AML-193 (cell line): Measurements from ENCODE around the gene CFAP299.

ENCODE experiments used
- DNase-seq, 2 experiments: peaks; one replicate each; lab custom pipeline; 2025; lab: John Stamatoyannopoulos, UW

CFAP299 gene

DNA sequence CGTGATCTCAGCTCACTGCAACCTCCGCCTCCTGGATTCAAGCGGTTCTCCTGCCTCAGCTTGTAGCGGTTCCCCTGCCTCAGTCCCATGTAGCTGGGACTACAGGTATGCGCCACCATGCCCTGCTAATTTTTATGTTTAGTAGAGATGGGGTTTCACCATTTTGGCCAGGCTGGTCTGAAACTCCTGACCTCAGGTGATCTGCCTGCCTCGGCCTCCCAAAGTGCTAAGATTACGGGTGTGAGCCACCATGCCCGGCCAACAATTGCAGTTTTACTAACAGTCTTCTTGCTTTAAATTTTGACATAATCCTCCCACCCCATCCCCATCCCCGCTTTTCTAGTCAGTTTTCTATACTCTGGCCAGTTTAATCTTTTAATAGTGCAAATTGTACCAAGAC is 112.0 kb downstream of the CFAP299 start:
- no peak for DNase-seq

- DNase-seq, result no peak
Measured at GRCh38 chr4:80448056-80448455, 112.5 kb downstream of the CFAP299 start.

GRCh38 chr4:80452055-80452454 is 116.5 kb downstream of the CFAP299 start:
- no peak for DNase-seq

DNA sequence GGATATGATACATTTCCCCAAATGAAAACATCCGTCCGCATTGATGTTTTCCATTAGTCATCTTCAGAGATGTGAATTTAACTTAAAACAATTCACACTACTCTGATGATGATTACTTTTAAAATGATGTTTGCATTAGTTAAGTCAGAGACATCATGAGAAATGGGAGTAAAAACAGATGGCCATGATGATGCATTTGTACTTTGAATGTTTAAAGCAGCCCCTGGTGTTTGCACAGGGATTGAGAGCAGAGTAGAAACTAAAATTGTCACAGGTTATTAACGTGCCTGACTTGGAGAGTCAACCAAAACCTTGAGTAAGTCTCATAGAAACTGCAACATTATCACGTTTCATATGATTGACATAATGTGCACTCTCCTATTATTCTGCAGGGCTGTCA is 117.2 kb downstream of the CFAP299 start:
- no peak for DNase-seq

DNA sequence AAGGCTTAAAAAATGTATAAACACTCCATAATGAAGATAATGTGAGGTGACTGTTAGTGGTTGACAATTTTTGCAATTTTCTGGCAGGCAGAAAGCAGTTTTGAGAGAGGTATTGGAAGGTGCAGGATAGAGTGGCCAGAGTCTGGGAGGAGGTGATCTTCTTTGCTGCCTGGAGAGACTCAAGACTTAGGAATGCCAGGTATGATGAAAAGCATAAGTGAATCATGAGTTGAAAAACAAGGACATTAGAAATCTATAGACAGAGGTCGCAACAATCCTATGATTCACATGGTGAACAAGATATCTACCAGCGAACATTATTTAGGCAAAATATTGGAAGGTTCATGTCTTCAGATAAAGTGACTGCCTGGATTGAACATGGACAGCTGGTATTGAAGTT is 118.5 kb downstream of the CFAP299 start:
- DNase-seq, result no peak

GRCh38 chr4:80454556-80454955 is 119.0 kb downstream of the CFAP299 start:
- no peak for DNase-seq

GRCh38 chr4:80459918-80460473 is 124.5 kb downstream of the CFAP299 start:
- DNase-seq, result no peak

DNA sequence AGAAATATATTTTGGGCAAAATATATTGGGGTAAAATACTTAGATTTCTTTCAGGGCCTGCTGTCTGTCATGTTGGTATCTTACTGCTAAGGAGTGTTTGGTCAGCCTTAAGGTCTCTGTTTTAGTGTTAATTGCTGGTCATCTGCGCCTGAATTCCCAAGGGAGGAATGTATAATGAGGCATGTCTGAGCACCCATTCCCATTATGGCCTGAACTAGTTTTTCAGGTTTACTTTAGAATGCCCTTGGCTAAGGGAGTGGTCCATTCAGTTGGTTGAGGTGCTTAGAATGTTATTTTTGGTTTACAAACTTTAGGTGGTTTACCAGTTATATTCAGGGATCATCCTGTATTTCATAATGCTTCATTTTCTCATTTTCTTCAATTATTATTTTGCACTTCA is 125.9 kb downstream of the CFAP299 start:
- no peak for DNase-seq

DNA sequence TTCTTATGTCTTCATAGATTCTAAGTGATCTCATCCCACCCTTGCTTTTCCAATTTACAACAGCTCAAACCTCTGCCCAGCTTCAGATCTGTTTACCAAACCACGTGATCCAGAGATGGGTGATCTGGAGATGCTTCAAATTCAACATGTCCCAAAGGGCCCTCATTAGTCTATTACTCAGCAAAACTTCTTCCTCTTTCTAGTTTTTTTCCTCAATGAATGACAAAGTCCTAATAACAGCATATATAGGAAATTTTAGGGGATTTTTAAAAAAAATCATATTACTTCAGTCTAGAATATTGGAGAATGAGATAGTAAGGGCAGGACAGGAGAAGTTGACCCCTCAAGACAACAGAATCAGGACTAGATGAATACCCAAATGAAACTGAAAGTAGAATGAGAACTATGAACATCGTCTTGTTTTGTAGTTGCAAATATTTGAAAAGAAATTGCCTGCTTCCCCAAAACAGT is 127.1 kb downstream of the CFAP299 start:
- DNase-seq, result peak; percentile 40 to 57

DNA sequence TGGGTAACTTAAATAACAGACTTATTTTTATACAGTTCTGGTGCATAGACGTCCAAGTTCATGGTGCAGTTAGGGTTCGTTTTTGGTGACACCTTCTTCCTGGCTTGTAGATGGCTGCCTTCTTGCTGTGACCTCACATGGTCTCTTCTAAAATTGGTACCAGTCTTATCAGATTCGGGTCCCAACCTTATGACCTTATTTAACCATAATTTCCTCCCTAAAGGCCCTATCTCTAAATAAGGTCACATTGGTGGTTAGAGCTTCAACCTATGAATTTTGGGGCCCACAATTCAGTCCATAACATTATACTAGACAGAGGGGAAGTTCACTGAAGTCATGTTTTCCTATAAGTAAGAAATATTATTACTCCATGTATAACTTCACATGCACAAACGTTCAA is 128.0 kb downstream of the CFAP299 start:
- no peak for DNase-seq

GRCh38 chr4:80465238-80465637 is 129.7 kb downstream of the CFAP299 start:
- no peak for DNase-seq

GRCh38 chr4:80465736-80466135 is 130.2 kb downstream of the CFAP299 start:
- DNase-seq, result no peak

DNA sequence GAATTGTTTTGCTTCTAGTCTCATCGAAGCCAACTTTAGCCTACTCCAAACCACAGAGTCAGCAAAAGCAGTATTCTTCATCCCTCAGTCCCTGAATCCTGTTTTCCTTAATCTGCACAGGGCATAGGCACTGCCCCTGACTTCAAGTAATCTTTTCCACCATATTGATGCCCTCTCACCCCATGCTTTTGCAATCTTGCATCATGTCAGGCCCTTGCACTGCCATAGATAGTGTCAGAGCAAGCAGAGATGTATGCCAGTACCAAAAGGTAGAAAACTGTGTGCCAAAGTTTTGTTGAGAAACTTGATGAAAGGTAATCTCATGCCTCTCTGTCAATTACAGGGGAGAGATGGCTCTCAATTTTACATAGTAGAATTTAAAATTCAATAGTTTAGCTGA is 131.1 kb downstream of the CFAP299 start:
- no peak for DNase-seq

GRCh38 chr4:80471756-80472155 is 136.2 kb downstream of the CFAP299 start:
- DNase-seq, result no peak

- DNase-seq, result no peak
Measured at GRCh38 chr4:80475236-80475635, 139.7 kb downstream of the CFAP299 start.

GRCh38 chr4:80475798-80476197 is 140.3 kb downstream of the CFAP299 start:
- DNase-seq, result no peak

DNA sequence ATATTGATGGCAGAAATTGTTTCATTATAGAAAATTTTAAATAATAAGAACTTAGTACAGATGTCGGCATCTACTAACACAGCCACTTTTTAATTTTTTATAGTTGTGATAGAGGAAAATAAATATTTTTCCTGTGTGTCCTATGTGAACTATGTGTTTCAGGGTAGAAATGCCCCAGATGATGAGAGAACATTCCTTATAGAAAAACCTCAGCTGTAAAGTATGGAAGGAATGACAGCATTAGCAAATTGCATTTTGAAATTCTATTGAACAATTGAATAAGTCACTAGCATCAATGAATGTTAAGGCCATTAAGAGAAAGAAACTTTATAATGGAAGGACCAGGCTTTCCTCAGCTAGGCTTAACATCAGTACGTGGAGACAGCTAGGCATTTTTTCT is 149.2 kb downstream of the CFAP299 start:
- no peak for DNase-seq

DNA sequence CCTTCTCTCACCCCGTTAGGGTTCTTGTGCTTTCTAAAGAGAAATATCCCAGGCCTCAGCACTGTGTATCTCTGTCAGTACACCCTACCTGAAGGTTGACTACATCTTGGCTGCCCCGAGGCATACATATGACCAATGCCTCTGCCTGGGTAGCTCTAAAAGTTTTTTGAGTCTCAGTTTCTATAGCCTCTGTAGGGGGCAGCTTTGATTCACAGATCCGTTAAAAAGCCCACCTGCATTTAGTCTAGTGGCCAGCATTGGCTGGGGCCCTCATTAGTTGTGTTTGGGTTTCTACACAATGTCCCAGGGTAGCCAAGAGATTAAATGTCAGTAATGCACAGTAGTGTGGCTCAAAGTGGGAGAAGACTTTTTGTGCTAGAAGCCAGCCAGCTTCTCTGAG is 151.1 kb downstream of the CFAP299 start:
- DNase-seq, result no peak

GRCh38 chr4:80489798-80490197 is 154.3 kb downstream of the CFAP299 start:
- DNase-seq, result no peak

DNA sequence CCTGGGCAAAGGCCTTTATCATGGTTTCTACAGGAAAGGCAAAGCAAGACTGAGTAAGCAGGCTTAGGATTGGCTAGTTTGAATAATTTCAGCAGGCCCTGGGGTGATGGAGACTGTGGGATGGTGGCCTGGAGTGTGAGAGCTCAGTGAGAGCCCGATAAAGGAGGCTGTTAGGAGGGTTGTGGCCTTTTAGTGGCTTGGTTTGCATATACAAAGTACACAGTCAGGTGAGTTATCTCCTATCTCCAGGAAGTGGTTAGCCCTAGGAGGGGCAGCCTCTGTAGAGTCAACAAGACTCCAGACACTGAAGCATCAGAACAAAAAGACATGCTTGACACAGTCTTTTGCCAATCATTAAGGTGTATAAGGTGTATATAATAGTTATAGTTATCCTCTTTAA is 157.2 kb downstream of the CFAP299 start:
- no peak for DNase-seq

GRCh38 chr4:80495865-80496264 is 160.3 kb downstream of the CFAP299 start:
- no peak for DNase-seq

DNA sequence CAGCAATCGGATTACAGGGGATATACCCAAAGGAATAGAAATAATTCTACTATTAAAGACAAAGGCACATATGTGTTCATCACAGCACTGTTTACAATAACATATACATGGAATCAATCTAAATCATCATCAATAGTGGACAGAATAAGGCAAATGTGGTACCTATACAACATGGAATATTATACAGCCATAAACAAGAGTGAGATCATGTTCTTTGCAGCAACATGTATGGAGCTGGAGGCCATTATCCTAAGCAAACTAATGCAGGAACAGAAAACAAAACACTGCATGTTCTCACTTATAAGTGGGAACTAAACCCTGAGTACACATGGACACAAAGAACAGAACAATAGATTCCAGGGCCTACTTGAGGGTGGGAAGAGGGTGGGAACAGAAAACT is 163.2 kb downstream of the CFAP299 start:
- DNase-seq, result no peak

DNA sequence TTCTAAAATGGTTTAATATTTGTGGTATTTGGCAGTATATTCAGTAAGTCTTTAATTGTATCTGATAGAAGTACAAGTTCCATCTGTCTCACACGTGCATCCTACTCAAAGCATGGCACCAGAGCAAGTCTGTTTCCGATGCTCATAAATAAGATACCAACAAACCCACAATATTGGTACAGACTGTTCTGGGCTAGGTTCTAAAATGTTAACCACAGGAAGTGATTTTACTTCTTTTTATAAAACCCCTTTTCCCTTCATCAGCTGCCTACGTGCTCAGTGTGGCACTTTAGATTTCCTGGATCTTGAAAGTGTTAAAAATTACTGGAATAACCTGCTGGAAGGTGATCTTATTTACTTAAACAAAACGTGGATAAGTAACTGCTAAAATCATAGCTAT is 165.1 kb downstream of the CFAP299 start:
- DNase-seq, result no peak

- DNase-seq, result no peak
Measured at GRCh38 chr4:80507077-80507476, 171.5 kb downstream of the CFAP299 start.

GRCh38 chr4:80507507-80507906 is 172.0 kb downstream of the CFAP299 start:
- DNase-seq, result no peak
